Measurements from ENCODE around the gene RBM38.

Gene RBM38

DNA sequence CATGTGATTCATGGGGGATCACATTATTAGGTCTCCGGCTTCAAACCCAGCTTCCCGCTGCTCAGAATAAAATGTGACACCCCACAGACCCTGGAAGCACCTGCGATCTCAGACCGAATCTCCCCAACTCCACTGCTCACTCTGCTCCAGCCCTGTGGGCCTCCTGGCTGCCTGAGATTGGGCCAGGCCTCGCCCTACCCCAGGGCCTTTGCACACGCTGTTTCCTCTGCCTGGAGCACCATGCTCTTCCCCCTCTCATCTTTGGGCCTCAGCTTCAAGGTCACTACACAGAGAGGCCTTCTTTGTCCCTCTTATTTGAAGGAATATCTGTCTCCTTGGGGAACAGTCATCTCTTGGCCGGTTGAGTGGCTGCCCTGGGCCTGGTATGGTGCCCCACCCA lies 48.8 kb downstream of the RBM38 start:
- no peak for DNase-seq

DNA sequence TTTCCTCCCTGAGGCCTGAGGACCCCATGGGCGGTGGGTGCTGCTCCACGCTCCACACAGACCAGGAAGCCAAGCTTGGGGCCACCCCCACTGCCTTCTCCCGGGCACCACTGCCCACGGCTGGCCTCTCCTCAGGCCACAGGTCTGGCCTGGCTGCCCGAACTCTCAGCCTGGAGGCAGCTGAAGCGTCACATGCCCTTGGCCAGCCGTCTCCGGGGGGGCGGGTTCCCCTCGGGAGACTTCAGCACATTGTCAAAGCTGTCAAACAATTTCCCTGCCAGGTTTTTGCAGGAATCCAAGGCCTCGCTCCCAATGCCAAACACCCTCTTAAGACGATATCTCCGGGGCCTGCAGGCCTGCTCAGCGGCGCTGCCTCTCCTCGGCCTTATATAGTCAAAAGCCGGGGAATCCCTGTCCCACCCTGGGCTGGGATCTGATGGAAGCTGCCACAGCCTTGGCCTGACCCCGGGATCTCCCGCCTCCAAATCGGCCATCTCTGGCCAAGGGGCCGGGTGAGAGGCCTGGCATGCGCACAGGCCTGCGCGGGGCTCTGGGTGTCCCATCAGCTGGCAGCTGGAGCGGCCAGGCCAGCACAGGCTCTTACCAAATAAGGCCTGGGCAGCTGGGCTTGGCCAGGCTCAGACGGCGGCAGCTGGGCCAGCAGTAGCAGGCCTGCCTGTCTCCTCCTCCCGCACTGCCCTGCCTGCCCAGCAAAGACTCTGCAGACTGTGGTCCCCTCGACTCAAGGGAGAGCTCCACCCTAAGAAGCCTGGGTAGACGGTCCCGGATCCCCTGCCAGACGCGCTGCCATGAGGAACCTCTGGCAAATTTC lies 49.7 kb downstream of the RBM38 start:
- DNase-seq: no peak

DNA sequence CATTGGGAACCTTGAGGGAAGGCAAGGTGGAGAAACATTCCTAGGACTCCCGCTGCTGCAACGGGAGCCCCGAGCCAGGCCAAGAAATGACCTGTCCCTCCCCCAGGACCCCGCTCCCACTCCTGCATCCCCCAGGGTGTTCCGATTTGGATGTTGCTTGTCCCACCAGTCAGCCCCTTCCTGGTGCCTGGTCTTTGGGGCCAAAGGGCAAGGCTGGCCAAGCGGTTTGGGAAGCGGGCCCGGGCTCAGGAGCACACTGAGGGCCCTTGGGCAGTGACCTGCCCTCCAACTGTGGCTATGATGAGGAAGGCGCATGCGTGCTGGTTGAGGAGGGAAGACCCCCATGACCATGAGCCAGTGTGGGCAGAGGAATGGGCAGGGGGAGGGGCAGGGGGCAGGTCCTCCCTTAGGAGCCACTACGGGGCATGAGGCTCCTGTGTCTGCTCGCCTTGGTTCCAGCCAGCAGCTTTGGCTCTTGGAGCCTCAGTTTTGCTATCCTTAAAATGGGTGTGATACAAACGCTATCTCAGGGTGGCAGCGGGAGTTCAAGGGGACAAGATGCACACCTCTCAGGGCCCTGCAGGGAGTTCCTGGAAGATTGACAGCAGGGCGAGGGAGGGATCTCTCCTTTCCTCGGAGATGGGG lies 50.4 kb downstream of the RBM38 start:
- DNase-seq: no peak

DNA sequence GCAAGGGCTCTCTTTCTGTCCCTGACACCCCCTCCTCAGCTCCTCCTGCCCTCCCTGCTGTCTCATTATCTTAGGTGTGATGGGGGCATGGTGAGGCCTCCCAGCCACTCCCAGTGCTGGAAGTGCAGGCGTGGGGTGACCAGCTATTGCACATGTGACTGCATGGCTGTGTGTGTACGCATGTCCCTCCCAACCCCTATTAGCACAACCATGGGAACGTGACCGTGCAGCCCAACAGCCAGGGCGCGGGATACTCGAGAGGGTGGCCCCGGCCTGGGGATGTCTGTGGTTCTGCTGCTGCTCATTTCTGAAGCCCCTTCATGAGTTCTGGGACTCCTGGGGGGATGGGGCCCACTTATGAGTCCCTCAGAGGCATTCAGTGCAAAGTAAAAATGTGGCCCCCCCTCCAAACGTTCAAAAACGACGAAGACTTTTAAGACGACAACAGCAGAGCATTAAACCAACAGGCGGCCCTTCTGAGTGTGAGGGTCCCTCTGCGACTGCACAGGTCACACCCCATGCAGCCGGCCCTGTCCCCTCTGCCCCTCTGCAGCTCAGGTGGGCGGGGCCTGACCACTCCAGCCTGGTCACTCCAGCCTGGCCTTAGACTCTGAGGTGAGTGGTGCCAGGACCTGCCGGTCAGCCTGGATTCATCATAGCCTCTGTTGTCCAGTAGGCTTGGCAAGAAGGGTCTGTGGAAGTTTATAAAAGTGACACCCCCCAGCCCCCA lies 51.1 kb downstream of the RBM38 start:
- DNase-seq: no peak

GRCh38 chr20:57442888-57443239 lies 51.7 kb downstream of the RBM38 start:
- DNase-seq: no peak

DNA sequence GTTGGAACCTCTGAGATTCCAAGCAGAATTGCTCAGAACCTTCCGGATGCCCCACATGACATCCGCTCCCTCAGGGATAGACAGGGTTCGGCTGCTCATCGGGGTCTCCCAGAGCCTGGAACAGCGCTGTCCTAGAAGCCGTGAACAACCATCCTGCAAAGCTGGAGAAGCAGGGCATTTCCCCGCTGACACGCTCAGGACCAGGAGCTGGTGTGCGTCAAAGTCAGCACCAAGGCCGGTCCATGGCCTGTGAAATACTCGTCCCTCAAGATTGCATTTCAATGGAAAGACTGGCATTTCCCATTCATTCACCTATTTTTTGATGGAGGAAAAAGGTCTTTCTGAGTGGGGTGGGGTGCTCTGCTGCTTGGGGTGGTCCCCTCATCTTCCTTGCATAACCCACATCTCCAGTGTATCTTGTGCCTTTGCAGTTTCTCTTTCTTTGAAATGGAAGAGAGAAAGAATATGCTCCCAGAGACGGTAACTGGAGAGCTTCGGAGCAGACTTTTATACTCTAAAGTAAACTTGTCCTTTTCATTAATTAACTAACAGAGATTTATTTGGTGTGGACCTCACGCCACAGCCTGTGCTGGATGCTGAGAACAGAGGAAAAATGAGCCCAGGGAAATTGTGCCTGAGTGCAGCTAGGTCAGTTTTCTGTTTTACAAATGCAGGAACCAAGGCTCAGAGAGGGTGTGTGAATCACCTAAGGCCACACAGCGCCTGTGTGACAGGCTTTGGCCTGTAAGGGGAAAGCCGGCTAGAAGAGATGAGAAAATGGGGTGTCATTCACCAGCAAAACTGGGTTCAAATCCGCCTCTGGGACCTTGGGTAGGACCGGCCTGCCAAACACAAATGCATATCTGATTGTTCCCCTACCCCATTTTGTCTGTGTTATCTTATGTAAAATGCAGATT lies 52.4 kb downstream of the RBM38 start:
- no peak for DNase-seq

GRCh38 chr20:57444394-57445048 lies 53.3 kb downstream of the RBM38 start:
- DNase-seq: no peak

GRCh38 chr20:57445298-57445697 lies 54.1 kb downstream of the RBM38 start:
- DNase-seq: no peak

- no peak for DNase-seq
Observed at GRCh38 chr20:57445774-57446173, 54.6 kb downstream of the RBM38 start.

GRCh38 chr20:57448764-57449354 lies 57.7 kb downstream of the RBM38 start:
- no peak for DNase-seq

DNA sequence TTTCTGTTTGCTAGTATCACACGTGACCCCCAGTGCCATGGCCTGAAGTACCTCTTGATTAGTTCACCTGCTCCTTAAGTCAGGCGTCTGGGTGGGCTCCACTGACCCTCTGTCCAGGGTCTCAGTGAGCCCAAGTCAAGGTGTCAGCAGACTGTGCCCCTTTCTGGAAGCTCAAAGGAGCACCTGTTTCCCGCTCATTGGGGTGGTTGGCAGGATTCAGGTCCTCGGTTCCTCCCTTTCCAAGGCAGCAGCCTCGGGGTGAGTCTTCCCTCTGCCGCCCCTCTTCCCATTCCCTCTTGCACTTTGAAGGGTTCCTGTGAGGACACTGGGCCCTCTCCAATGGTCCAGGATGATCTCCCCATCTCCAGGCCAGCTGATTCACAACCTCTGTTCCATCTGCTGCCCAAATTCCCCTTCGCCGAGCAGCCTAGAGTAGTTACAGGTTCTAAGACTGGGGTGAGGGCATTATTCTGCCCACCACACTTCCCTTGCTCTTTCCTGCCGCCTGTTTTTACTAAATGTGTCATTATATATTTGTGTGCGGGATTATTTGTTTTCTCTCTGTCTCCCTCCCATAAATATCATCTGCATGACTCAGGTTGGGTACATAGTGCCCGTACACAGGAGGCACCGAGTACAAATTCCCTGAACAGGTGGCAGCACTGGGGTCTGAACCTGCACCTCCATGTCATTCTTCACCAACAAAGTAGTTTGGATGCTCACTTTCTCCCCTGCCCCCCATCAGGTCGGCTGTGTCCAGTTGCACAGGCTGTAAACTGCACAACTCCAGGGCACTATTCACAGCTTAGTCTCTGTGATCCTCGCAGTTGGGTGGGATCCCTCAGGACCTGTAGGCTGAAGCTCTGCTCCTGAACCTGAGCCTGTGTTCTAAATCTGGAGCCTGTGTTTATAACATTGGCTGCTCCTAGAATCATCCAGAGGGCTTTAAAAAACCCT lies 58.5 kb downstream of the RBM38 start:
- DNase-seq: no peak

DNA sequence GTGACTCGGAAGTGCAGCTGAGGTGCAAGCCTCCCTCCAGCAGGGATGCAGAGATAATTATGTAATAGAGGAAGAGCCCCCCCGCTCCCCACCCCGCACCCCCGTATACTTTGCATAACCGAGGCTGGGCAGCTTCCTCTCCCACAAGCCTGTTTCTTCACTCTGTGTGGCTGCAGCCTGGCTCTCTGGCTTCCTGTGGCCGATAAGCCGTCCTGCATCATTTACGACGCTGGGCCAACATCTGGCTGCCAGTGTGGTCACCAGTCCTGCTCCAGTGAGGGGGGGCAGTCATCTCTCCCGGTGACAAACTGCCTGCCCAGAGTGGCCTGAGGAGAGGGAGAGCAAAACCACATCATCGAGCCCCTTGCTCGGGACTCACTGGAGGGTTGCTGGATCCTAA lies 59.2 kb downstream of the RBM38 start:
- no peak for DNase-seq

- DNase-seq: no peak
Observed at GRCh38 chr20:57450931-57451330, 59.7 kb downstream of the RBM38 start.

GRCh38 chr20:57451431-57451794 lies 60.2 kb downstream of the RBM38 start:
- DNase-seq: no peak

DNA sequence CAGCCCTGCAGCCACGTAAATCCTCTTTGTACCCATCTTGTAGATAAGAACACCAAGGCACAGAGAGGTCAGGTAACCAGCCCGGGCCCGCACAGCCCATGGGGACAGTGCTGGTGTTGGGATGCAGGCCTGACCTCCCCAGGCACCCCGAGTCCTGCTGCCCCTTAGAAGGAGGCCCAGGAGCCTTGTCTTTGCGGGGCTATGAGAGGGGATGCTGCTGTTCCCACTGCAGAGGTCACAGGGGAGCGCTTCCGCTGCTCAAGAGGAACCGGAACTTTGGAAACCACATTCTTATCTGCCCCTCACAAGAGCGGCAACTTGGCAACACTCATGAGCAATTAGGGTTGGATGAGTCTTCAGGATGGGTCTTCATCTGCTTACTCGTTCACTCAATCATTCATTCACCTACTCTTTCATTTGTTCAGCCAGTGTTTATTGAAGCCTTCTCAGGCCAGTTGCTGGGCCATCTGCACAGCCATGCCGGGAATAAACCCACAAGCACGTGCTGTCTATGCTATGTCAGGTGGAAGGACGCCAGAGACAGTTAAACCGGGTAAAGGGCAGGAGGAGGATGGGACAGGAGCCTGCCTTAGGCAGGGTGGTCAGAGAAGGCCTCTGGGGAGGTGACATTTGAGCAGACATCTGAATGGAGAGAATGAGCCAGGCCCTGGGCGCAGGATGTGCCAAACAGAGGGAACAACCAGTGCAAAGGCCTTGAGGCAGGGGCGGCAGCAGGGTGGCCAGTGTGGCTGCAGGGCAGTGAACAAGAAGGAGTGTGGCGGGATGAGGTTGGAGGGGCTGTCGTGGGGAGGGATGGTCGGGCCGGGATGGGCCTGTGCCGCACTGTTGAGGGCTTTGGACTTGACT lies 60.8 kb downstream of the RBM38 start:
- no peak for DNase-seq

DNA sequence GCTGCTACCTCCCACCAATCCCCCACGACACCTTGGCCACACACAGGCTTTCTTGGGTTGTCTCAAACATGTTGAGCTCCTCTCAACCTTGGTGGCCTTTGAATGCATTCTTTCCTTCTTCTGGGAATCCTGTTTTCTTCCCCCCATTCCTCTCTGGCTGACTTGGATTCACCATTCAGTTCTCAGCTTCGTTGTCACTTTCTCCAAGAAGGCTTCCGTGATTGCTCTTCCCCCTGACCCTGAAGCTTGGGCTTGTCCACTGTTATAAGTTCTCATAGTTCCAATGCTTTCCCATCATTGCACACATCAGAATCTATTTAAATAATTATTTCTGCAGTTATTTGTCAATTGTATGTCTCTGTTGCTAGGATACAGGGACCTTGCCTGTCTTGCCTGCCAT lies 64.2 kb downstream of the RBM38 start:
- DNase-seq: no peak

DNA sequence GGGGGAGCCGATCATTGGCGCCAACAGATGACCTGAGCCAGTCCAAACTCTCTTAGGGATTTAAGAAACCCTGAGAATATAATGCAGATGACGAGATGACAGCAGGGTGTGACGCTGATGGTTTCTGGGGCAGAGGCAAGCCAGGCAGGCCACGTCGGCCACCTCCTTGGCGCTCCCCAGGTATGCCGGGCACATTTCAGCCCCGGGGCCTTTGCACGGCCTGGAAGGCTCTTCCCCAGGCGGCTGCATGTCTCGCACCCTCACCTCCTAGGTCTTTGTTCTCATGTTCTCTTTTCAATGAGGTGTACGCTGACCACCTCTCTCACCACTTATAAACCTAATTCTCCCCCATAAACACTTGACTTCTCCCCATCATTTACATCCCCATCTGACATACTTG lies 64.9 kb downstream of the RBM38 start:
- DNase-seq: no peak

DNA sequence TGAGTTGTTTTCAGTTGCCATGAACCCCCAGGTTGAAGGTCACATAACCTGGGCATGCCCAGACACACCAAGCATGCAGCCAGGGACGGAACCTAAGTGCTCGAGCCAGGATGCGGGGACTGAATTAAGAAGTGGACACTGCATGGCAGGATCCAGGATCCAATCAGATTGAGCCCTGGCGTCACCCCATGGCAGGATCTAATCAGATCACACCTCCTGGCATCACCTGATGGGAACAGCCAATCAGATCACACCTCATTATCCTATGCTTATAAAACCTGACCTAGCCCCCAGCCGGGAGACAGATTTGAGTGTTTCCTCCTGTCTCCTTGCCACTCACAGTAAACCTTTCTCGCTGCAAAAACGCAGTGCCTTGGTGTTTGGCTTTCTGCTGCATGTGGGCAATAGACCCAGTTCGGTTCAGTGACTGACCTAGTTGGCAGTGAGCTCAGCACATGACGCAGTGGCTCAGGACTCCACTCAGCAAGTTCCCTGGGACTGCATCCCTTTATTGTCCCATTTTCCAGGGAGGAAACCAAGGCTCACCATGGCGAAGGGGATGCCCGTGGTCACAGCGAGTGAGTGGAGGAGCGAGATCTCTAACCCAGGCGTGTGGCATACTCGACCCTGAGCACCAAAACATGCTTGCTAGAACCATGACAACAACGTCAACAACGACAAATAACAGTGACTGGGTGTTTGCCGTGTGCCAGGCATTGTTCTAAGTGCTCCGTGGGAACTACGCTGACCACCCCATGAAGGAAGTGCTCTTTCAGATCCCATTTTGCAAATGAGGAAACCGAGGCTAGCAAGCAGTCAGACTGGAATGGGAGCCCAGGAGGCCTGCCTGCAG lies 66.3 kb downstream of the RBM38 start:
- no peak for DNase-seq

Measured in activated CD4-positive, alpha-beta T cell treated with anti-CD3 and anti-CD28 coated beads, Interleukin-2, Interleukin-6, amounts not matched to agents 100 ng/mL and 50 ng/mL, durations not matched to agents 16 hours and 8 hours (primary cell).